HG02678 (cell line): ENCODE measurements around the gene CXCL6.

ENCODE experiments used
- ATAC-seq: cut with Tn5 transposase; IDR thresholded peaks from one replicate; pipeline ENCODE4 v1.9.1; 2021; ENCODE audit warnings: mild to moderate bottlenecking, moderate library complexity; ENCODE audit not compliant: unreplicated experiment

Gene CXCL6

DNA sequence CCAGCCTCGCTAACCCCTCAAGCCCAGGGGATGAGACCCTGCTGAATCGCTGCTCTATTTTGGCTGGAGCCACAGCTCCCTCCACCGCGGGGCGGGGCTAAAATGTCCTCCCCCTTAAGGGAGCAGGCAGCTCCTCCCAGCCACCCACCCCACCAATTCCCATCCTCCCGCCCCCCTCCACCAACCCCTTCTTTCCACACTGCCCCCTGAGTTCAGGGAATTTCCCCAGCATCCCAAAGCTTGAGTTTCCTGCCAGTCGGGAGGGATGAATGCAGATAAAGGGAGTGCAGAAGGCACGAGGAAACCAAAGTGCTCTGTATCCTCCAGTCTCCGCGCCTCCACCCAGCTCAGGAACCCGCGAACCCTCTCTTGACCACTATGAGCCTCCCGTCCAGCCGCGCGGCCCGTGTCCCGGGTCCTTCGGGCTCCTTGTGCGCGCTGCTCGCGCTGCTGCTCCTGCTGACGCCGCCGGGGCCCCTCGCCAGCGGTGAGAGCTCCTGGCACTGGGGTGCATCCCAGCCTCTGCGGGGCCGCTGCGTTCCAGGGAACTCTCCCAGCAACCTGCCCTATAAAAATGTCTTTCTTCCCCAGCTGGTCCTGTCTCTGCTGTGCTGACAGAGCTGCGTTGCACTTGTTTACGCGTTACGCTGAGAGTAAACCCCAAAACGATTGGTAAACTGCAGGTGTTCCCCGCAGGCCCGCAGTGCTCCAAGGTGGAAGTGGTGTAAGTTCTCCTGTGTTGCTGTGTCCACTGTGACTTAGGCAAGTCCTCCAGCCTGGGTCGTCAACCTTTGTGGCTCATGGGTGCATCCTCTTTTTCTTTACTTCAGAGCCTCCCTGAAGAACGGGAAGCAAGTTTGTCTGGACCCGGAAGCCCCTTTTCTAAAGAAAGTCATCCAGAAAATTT lies at the start of gene CXCL6:
TSS of gene CXCL6 (plus strand) at position 306 of the 907 bp plus-strand sequence. CDS start at position 379, 73 bp downstream.
- ATAC-seq, result no peak

DNA sequence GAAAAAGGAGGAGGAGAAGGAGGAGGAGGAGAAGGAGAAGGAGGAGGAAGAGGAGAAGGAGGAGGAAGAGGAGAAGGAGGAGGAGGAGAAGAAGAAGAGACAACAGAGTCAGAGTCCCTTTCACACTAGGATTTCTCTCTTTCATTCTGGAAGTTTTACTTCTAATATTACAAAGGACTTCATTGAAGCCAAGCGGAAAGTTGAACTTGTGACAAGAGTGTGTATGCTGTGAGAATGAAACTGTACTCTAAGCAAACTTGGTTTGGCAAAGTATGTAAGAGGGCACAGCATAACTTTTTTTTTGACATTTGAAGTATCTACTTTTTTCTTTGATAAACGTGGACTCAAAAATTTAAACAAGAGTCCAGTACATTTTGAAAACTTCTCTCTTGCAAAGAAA lies 48.1 kb upstream of the CXCL6 start:
- ATAC-seq, result no peak

DNA sequence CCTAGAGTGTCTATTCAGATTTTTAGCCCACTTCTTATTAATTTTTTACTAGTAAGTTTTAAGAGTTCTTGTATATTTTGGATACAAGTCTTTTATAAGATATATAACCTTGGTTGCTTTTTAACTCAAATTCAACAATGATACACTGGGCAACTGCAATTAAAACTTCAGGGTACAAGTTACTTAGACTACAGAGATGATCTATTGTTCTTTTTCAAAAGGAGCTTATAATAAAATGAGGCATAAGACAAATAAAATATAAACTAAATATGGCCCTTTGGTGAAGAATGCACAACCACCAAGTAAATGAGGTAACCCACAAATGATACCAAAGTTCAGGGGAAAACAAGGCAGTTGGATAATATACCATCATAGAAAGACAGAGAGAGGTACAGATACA lies 37.6 kb upstream of the CXCL6 start:
- no peak for ATAC-seq

DNA sequence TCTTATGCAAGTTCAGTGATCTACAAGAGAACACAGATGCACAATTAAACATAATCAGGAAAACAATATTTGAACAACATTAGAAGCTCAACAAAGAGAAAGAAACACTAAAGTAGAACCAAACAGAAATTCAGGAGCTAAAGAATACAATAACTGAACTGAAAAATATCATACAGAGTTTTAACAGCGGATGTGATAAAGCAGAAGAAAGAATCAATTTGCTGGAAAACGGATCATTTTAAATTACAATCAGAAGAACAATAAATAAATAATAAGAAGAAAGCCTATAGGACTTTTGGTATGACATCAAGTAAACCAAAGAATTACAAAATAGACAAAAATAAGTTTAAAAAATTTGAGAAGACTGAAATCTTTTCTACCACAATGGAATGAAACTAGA lies 36.3 kb upstream of the CXCL6 start:
- ATAC-seq, result no peak

DNA sequence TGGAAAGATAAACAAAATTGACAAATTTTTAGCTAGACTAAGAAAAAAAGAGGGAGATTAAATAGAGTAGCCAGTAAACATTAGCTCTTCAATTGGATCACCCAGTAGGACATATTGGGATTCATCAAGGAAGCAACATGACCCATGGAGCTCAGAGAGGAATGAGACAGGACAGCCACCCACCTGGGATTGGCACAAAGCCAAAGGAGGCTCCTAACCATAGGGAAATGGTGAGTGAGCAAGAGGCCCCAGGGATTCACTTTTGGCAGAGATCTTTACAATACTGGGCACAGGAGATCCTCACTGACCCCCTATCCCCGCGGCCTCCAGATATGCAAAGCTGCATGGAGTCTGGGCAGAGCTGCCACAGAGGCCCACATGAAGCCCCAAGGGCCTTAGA lies 34.8 kb upstream of the CXCL6 start:
- no peak for ATAC-seq

DNA sequence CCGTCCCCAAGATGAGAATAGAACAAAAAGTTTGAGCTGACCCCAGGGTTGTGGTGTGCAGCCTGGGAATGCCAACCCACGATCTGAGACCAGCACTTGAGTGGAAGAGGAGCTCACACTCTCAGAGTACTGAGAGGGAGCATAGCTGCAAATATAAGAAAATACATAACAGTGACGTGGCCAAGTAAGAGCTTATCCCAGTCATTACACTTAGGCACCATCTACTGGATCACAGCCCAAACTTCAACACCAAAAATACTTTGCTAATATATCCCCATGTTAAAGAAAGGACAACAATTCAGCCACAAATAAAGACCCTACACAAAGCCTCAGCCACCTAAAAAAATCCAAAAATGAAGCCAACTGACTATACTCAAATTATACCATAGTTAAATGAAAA lies 33.3 kb upstream of the CXCL6 start:
- ATAC-seq, result no peak

DNA sequence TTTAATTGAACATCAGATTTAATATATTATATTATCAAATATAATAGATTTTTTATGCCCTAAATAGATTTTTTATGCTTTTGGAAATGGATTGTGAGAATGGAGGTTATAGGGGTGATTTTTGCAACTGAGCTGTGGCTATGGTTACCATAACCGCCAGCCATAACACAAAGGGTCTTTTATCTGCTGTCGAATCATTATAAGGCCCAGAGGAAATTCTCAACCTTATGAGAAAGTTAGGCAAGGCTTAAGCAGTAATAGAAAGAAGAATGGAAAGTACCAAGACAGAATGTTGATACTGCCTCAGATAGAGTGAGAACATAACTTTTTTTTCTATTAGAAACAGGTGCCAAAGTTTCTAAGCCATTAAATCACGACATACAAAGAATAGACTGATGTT lies 26.3 kb upstream of the CXCL6 start:
- no peak for ATAC-seq

DNA sequence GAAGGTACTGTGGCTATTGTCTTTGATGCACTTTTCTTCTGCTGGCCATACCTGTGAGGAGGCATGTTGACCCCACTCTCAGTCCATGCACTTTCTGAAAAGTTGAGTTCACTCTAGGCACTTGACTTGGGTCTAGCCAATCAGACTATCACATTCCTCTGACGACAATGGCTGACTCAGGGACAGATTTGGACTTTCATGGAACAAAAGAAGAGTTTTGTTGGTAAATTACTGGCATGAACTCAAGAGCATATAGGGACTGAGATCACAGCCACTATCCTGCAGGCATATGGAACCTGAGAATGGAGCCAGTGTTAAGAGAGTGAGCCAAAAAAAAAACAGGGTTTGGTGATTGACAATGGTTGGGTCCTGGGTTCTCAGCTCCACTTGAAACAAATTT lies 24.6 kb upstream of the CXCL6 start:
- ATAC-seq, result no peak

DNA sequence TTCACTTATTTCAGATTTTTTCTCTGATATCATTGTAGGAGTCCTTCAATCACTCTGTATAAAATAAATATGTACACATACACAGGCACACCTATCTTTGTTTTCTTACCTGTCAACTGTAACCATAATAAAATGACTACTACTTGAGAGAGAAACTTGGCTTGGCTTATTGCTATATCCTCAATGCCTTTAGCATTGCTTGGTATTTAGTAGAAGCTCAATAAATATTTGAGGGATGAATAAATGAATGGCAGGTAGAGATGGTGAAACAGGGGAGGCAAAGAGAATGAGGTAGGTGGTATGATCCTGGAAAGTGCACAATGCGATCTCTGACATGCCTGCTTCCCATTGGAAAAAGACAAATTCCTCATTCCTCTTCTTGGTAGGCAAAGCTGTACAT lies 21.8 kb upstream of the CXCL6 start:
- ATAC-seq, result no peak

DNA sequence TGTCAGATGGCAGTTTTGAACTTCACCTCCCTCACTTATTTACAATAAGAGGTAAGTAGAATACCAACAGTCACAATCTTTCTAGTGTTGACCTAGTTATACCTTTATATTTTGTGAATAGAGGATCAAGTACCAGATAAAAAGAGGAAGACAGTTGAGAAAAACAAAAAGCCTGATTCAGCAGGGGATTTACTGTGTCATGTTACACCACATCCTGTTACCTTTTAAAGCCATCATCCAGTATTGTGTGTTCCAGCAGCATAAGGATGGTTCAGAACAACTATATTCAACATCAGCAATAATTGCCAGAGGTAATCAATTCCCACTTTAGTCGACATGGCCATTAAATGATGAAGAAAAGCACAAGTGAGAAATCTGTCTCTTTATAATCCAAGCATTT lies 21.3 kb upstream of the CXCL6 start:
- no peak for ATAC-seq

DNA sequence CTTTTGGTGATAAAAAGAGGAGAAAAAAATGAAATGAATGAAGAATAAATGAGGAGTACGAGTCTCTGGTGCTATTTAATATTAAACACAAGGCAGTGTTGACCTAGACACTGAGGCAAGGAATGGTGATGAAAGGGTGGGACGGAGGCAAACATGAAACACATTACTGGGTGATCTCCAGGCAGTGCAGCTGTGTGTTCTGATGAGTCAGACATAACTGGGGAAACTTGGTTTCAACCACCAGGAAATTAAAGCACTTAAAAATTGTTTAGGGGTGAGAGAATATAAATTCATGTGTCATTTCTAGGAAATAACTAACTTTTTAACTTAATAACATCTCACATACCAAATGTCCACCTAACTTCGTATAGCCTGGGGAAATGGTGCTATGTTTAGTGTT lies 19.7 kb upstream of the CXCL6 start:
- ATAC-seq, result no peak

DNA sequence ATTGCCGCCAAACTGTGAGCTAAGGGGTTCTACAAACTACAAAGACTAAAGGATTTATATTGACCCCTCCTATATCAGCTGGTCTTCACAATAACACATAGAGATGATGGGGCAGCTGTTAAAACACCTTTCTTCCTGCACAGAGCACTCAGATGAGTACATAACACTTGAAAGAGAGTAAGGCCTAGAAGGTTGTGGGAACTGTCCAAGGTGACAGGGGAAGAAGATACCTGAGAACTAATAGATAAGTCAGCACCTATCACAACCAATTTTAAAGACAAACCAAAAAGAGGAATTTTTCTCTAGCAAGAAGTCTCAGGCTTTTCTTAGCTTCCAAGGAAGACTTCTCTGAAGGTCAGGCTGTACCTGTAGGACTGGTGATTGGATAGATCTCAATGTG lies 19.1 kb upstream of the CXCL6 start:
- no peak for ATAC-seq

DNA sequence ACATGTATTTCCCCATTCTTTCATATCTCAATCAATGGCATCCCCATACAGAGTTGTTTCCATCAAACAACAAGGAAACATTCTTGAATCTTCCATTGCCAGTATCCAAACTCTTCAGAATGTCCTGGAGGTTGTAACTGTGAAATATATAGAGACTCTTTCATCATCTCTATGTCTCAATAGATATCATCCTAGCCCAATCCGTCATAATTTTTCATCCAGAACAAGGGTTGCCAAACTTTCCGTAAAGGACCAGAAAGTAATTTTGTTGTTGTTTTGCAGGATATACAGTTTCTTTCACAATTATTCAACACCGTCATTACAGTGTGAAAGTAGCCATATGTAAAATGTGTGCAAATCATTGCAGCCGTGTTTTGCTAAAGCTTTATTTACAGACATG lies 15.2 kb upstream of the CXCL6 start:
- no peak for ATAC-seq

DNA sequence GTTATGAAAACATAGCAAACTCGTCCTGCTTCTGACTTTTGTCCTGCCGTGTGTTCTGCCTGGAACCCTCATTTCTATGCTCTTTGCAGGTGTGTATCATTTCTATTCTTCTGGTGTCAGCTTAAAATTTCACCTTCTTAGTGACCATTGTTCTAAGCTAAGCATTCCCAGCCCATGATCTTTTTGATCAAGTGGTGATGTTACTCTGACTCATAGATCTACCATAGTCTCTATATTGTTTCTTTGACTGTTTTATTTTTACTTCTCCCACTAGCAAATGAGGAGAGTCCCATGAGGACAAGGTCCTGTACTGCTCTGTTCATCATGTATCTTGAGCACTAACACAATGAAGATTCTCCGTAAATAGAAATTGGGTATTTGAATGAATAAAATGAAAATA lies 14.1 kb upstream of the CXCL6 start:
- ATAC-seq, result no peak

DNA sequence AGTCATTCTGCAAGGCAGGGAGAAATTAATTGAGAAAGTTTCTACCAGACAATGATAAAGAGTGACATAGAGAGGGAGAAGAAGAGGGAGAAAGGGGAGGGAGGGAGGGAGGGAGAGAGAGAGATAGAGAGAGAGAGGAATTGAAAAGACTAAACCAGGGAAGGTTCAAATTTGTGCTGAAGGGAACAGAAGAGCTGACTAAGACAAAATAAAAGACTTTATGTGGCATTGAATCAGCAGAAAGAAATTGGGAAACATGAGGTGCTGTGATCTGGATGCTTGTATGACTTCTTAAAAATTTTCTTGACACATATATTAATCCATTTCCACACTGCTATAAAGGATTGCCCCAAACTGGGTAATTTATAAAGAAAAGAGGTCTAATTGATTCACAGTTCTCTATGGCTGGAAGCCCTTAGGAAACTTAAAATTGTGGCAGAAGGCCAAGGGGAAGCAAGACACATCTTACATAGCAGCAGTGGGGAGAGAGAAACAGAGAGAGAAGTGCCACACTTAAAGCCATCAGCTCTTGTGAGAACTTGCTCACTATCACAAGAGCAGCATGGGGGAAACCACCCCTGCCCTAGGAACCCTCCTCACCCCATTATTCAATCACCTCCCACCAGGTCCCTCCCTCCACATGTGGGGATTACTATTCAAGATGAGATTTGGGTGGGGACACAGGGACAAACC lies 13.5 kb upstream of the CXCL6 start:
- ATAC-seq, result no peak

DNA sequence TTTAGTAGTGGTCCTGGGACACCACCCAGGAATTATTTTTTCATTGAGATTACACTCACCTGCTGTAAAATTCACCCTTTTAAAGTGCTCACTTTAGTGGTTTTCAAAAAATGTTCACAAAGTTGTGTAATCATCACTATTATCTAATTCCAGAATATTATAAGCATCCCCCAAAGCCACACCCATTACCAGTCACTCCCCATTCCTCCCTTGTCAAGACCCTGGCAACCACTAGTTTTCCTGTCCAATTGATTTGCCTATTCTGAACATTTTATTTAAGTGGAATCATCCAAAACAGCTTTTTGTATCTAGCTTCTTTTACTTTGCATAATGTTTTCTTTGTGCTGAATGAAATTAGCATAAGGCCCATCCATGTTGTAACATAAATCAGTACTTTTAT lies 12.7 kb upstream of the CXCL6 start:
- no peak for ATAC-seq

DNA sequence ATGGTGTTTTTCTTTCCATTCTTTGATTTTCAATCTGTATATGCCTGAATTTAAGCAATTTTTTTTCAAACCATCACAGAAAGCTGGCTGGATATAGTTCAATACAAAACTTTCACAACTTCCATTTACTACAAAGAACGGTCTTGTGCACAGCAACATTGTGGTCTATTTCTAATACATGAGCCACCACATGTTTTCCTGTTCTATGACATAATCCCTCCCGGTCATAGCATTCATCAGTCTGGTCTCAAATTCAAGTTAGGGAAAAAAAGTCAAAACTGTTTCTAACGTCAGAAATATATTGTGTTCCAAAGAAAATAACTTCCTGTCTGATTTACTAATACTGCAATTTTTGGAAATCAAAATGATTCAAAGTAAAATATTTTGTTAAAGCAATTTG lies 7.5 kb upstream of the CXCL6 start:
- ATAC-seq, result no peak

DNA sequence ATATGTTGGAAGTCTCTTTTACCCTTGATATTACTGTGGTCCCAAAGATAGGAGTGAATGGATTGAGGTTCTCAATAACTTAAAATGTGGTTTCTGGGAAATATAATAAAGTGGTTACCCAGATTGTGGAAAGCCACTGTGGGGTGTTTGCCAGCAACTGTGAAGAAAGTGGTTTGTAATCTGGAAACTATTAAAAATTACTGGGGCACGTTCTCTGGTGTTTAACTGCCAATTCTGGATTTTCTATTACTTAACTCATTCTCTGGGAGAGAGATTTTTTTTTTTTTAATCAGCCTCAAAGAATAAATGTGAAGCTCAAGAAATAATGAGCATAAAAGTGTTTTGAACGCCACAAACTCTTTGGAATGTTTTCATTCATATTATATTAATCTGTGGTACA lies 4.9 kb upstream of the CXCL6 start:
- ATAC-seq, result no peak

DNA sequence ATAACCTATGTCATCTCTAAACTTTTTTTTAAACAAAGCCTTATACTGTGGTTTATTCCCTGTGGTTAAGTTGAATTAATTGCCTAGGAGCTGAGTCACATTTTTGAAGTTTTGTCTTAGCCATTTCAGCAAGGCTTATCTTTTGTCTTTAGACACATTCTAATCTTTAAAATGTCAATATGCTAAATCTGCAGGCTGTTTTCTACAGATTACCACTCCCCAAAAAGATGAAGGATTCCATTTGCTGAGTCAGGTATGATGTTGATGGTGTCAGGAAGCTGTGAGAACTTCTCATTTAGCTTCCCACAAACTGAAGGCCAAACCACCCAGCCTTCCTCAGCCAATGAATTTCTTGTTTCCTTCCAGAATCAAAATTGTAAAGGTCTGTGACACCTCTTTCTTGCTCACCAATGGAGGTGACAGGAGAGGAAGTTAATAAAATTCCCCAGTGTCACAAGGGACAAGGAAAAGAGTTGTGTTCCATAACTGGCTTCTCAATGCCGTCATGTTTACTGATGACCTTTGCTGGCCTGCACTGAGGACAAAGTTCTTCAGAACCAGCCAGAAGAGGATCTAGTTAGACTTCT lies 3.7 kb upstream of the CXCL6 start:
- ATAC-seq, result no peak

DNA sequence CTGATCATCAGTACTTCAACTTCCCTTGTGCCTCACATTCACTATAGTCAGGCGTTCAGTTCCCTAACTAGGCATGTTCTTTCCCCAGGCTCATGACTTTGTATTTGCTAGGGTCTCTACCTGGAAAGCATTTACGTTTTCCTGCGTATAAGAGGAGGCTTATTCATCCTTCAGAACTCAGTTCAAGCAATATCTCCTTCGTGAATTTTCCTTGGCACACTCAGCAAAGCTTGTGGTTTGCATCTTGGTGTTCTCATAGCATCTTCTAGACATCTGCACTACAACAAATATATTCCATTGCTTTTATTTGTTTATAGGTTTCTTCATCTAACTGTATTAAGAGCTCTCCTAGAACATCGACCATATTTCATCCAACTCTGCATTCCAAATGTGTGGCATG lies 2.6 kb downstream of the CXCL6 start:
- ATAC-seq, result no peak

DNA sequence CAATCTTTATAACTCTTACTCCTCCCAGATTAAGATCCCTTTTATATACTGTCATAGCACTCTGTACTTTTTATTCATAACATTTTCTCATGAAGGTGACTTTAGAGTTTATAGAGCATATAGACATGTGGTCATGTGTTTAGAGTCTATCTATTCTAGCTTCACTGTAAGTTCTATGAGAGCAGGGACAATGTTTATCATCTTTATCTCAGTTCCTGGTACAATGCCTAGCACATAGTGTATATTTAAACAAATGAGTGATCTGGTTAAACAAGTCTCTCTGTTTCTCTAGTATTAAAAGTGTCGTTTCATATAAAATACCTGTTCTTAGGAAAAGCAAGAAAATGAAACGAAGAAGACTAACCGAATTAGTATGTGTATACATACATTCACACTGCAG lies 3.2 kb downstream of the CXCL6 start:
- ATAC-seq, result no peak
